NOMO-1 (cell line): ENCODE results near the gene ARL15.

Source experiments
- DNase-seq, 2 experiments: peaks; one replicate each; lab custom pipeline; 2025; ENCODE audit not compliant: unreplicated experiment in 2 of 2; lab: John Stamatoyannopoulos, UW

The ARL15 gene

DNA sequence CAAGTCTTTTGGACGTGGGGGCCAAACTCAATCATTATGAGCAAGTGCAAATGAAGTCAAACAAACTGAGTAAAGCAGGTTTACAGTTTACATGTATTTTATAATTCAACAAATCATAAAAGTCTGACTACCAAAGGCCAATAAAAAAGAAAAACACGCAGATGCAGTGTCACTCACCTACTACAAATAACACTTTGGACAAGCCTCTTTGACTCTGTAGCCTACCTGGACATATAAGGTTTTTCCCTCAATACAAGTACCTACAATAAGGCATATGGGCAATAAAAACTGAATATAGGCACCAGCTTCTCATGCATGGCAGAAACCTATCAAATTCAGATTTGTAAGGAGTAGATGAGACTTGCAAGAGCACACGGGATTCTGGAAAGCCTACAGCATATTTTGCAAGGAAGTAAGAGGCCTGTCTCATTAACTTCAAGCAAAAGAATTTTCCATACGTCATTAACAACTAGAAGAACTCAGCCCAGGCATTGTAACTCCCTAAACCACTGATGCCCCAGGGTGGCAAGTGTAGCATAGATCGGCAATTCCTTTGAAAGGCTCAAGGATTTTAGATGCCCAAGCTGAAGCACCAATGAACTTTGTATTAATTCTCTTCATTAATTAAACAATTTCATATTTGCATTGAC, 21.7 kb downstream of the ARL15 start:
- DNase-seq, result no peak

- DNase-seq, result no peak
These were observed 24.7 kb downstream of the ARL15 start for GRCh38 chr5:54285686-54286085.

DNA sequence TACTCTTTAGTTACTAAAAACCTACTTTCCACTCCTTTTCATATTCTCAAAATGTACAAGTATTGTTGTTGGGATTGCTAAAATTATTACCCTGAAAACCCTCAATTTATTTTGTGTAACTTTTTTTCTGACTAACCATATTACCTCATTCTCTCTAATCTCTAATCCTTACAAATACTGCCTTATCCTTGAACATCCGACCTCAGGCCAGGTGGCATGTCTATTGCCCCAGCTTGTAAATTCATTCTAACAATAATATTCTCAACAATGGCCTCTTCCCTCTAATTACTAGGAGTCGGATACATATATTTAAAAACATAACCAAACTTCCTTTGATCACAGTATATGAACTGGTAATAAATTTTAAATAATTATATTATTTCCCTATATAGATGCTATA, 25.8 kb downstream of the ARL15 start:
- no peak for DNase-seq

GRCh38 chr5:54282876-54283275, 27.5 kb downstream of the ARL15 start:
- DNase-seq, result no peak

GRCh38 chr5:54281960-54282692, 28.2 kb downstream of the ARL15 start:
- no peak for DNase-seq

GRCh38 chr5:54279960-54280359, 30.4 kb downstream of the ARL15 start:
- DNase-seq, result no peak

- DNase-seq, result no peak
These were observed 31.2 kb downstream of the ARL15 start for GRCh38 chr5:54278979-54279717.

DNA sequence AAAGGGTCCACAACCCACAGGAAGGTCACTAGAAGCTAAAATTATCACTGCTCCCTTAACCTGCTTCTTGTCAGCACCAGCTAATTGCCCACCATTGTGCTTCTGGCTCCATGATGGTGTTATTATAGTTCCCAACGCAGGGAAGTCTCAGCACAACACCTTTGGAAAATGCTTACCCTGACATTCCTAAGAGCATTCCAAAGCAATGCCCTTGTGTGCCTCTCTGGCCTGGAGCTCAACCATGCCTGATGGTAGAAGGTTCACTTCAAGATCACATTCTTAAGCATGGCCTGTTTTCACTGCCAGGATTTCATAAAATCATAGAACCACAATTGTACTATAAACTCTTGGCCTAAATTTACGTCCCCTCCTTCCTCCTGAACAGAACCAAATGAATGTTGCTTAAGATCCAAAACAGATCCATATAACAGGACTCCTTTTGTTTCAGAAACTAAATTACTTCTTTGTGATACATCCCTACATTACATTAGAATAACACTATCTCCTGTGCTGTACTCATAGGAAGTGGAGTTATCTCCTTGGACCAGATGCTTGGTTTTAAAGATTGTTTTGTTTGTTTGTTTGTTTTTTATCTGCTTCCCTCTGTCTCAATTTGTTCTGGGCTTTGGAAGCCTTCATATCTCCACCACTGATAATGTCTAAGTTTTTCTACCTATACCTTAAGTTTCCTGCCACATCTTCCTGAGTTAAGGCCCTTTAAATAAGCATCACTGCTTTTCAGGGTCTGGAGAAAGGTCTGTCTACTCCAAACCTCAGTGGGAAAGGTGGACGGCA, 32.1 kb downstream of the ARL15 start:
- no peak for DNase-seq

DNA sequence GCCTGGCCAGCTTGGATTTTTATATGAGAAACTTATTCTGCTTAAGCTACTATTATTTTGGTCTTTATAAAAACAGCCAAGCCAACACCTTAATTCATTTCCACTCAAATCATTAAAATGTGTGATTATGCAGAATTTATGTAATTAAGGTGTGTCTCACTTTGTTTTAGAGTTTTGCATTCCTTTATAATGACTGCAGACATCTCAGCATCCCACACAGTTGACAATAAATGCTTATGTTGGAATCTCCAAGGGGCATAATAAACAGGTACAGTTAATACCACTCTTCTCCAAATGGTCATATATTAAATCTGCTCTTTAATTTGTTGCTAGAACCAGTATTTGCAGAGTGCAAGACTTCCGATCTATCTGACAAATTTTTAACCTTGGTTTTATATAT, 34.3 kb downstream of the ARL15 start:
- DNase-seq, result no peak

GRCh38 chr5:54275361-54275760, 35.0 kb downstream of the ARL15 start:
- no peak for DNase-seq

DNA sequence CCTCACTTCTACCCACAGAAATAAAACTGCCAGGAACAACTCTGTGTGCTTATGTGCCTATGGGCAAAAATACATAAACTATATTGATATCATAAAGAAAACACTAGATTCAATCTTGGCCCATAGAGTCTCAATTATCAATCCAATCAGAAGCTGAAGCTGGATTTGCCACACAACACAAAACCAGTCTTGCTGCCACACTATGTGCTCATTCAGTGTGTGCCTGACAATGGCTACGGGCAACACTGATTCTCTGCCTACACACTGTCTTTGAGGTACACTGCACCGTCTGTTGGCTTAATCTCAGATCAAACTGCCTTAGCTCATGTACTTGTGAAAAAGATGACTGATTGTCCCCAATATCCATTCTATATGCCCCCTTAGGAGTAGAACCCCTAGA, 35.4 kb downstream of the ARL15 start:
- DNase-seq, result no peak

DNA sequence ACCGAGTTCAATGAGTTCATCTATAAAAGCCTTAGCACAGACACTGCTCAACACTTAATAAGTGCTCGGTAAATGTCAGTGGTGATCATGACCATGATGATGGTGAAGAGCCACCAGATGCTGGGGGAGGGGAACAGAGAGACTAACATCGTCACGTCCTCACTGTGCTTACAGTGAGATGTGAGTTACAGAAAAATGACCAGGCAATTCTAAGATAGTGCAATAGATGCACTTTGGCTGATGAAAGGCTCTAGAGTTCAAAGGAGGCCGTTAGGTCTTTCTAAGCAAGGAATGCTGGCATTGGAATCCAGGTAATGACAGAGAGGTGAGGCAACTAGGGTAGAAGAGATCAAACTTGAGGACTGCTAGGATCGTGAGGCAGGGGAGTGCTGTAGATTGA, 36.7 kb downstream of the ARL15 start:
- no peak for DNase-seq

GRCh38 chr5:54272746-54273145, 37.6 kb downstream of the ARL15 start:
- DNase-seq, result no peak

DNA sequence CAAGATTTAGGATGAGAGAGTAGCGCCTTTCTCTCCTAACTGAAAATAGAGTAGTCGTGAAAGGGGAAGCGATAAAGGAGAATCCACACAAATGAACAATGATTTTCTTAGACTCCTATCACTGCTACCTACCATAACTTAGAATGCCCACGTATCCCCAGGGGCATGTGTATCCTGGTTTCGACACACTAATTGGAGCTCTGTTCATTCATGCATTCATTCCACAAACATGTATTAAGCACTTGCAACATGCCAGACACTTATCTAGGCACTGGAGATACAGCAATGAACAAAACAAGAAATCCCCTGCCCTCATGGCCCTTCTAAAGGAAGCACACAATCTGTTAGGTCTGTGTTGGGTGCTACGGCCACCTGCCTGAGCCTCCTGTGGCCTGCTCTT, 40.0 kb downstream of the ARL15 start:
- DNase-seq, result no peak

GRCh38 chr5:54264574-54264973, 45.8 kb downstream of the ARL15 start:
- no peak for DNase-seq

GRCh38 chr5:54263447-54263846, 46.9 kb downstream of the ARL15 start:
- no peak for DNase-seq

- DNase-seq, result no peak
These were observed 48.8 kb downstream of the ARL15 start for GRCh38 chr5:54261596-54261995.

- no peak for DNase-seq
These were observed 50.4 kb downstream of the ARL15 start for GRCh38 chr5:54259981-54260380.

DNA sequence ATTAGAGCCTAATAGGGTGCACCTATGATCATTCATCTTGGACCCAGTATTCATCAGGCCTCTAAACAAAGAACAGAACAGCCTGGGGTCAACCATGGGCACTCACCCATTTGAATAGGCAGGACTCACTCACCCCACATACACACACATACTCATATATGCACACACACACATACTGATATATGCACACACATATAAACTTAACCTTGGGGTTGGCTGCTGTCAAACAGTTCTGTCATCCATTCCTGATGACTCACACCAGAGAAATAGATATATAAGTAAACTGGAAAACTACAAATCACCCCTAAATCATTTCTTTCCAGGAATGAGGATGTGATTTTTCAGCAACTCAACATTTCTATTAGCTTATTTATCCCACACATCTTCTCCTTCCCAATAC, 51.3 kb downstream of the ARL15 start:
- DNase-seq, result no peak

DNA sequence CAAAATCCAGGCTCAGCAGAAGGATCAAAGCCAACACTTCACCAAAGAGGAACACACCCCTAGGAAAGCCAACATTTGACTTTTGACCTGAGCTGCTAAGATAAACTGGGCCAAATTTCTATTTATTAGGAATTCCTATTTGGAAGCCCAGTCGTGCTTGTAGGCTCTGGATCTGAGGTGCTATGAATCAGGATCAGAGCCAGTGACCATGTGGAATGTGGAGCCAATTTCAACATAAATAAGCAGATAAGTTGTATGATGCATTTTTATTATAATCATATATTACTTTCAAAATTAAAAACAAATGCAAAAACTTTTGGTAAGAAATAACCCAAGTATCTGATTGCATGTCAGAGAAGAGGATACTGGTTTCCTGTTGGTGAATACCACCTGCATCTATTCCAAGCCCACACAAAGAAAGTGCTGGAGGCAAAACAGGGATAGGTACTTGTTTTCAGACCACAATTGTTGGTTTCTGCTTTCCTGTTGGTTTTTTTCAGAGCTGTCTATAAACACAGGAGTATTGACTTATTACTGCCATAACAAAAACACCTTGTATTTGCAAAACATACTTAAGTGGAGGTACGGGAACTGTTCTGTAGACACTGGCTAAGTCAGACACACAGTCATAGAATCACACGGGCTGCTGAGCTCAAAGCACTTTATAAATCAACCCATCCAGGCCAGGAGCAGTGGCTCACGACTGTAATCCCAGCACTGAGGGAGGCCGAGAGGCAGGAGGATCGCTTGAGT, 52.8 kb downstream of the ARL15 start:
- DNase-seq, result no peak
